ENCODE results near the gene ICA1.

GRCh38 chr7:8283968-8284367 is 22.0 kb upstream of the ICA1 start:
- TF ChIP-seq, protein P1, sequence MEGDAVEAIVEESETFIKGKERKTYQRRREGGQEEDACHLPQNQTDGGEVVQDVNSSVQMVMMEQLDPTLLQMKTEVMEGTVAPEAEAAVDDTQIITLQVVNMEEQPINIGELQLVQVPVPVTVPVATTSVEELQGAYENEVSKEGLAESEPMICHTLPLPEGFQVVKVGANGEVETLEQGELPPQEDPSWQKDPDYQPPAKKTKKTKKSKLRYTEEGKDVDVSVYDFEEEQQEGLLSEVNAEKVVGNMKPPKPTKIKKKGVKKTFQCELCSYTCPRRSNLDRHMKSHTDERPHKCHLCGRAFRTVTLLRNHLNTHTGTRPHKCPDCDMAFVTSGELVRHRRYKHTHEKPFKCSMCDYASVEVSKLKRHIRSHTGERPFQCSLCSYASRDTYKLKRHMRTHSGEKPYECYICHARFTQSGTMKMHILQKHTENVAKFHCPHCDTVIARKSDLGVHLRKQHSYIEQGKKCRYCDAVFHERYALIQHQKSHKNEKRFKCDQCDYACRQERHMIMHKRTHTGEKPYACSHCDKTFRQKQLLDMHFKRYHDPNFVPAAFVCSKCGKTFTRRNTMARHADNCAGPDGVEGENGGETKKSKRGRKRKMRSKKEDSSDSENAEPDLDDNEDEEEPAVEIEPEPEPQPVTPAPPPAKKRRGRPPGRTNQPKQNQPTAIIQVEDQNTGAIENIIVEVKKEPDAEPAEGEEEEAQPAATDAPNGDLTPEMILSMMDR (IDR thresholded peaks at IDR 0.05) = no peak
- TF ChIP-seq POLR2A (IDR thresholded peaks at IDR 0.05) = no peak

All from body of pancreas (tissue), 4 donors.